Kidney epithelial cell (primary cell): ENCODE measurements around the gene SKIC8. TPM values are rescaled to one million over a fixed set of nuclear protein-coding genes. Genes with fewer than 3 reads are reported as not detected.

Source experiments
- DNase-seq: peaks from one replicate; pipeline ENCODE4 v3.0.0-alpha.2; 2010; ENCODE audit warnings: low read depth
- H3K27me3 ChIP-seq: 2 replicates; pipeline ENCODE4 v1.6.0; 2011; ENCODE audit warnings: low read length; ENCODE audit not compliant: control insufficient read depth, insufficient read depth
- H3K36me3 ChIP-seq: 2 replicates; pipeline ENCODE4 v1.5.1; 2011; ENCODE audit warnings: low read length; ENCODE audit not compliant: control insufficient read depth, insufficient read depth
- H3K4me3 ChIP-seq: 2 replicates; pipeline ENCODE4 v1.5.1; 2011; ENCODE audit warnings: low read depth, mild to moderate bottlenecking, control low read depth, low read length
- CTCF ChIP-seq: IDR thresholded peaks from 2 replicates; pipeline ENCODE4 v1.5.1; 2011; ENCODE audit warnings: mild to moderate bottlenecking, moderate library complexity, low read length, control low read depth, inconsistent platforms; ENCODE audit not compliant: insufficient read depth, poor library complexity, severe bottlenecking
- total RNA-seq: library from RNA; depleted of rRNA; stranded (reverse); fragments of >200 nt; gene quantifications from 2 replicates; pipeline ENCODE4 v1.2.3, GENCODE V29; 2015

The SKIC8 gene
- total RNA-seq, 1 donor from 2014 or later: 51.1 TPM

- Histone ChIP-seq H3K27me3 (no peaks in the 10 kb centered on the region), H3K4me3 (no peak overlapping the region), H3K36me3 (no peaks in the 10 kb centered on the region)
- no peak for DNase-seq
- no peak for TF ChIP-seq CTCF
Measured at GRCh38 chr15:78322724-78323521, 23.5 kb upstream of the SKIC8 start.

- Histone ChIP-seq H3K36me3 (no peaks in the 10 kb centered on the region), H3K4me3 (no peak overlapping the region), H3K27me3 (no peaks in the 10 kb centered on the region)
- TF ChIP-seq CTCF: no peak
- DNase-seq: no peak
Measured at GRCh38 chr15:78322243-78322642, 22.8 kb upstream of the SKIC8 start.

GRCh38 chr15:78321786-78322185 lies 22.4 kb upstream of the SKIC8 start:
- no peak for DNase-seq
- no peak for TF ChIP-seq CTCF
- H3K27me3 ChIP-seq: no peaks in the 10 kb centered on the region
- no peaks in the 10 kb centered on the region for H3K36me3 ChIP-seq
- H3K4me3 ChIP-seq: no peak overlapping the region

GRCh38 chr15:78321041-78321570 lies 21.7 kb upstream of the SKIC8 start:
- TF ChIP-seq CTCF: no peak
- H3K27me3 ChIP-seq: no peaks in the 10 kb centered on the region

GRCh38 chr15:78320183-78320582 lies 20.8 kb upstream of the SKIC8 start:
- Histone ChIP-seq H3K36me3 (no peaks in the 10 kb centered on the region), H3K4me3 (no peak overlapping the region)
- DNase-seq: no peak

More at GRCh38 chr15:78321041-78321570, 21.7 kb upstream of the SKIC8 start:
- Histone ChIP-seq H3K36me3 (no peaks in the 10 kb centered on the region), H3K4me3 (no peak overlapping the region)
- no peak for DNase-seq

More at GRCh38 chr15:78320183-78320582, 20.8 kb upstream of the SKIC8 start:
- no peak for TF ChIP-seq CTCF
- H3K27me3 ChIP-seq: no peaks in the 10 kb centered on the region
